ENCODE results near the gene CEP112.

The CEP112 gene

GRCh38 chr17:65595071-65595656, 596.8 kb downstream of the CEP112 start:
- DNase-seq (ENCODE audit: low read depth) = no peak

GRCh38 chr17:65593855-65594845, 597.8 kb downstream of the CEP112 start:
- DNase-seq (ENCODE audit: low read depth) = no peak

- no peak for DNase-seq (ENCODE audit: low read depth)
These were observed 598.7 kb downstream of the CEP112 start for GRCh38 chr17:65593092-65593854.

- no peak for DNase-seq (ENCODE audit: low read depth)
These were observed 599.6 kb downstream of the CEP112 start for GRCh38 chr17:65592125-65592965.

GRCh38 chr17:65589321-65589720, 602.6 kb downstream of the CEP112 start:
- DNase-seq (ENCODE audit: low read depth) = no peak

- no peak for DNase-seq (ENCODE audit: low read depth)
These were observed 603.6 kb downstream of the CEP112 start for GRCh38 chr17:65588181-65588808.

GRCh38 chr17:65587534-65588180, 604.3 kb downstream of the CEP112 start:
- DNase-seq (ENCODE audit: low read depth) = no peak

GRCh38 chr17:65586899-65587298, 605.0 kb downstream of the CEP112 start:
- no peak for DNase-seq (ENCODE audit: low read depth)

Data from activated gamma-delta T cell treated with anti-CD3 and anti-CD28 coated beads, Interleukin-2, amount 50 U/mL, for 16 hours (primary cell).